ENCODE data around the gene GSTA2.
"Not testable (repeated sequence)": the region's sequence is repeated elsewhere in the genome, so short reads cannot be mapped to it uniquely, and the experiment has no call there.

GSTA2 gene

GRCh38 chr6:52707963-52708680 is 55.2 kb downstream of the GSTA2 start:
- Histone ChIP-seq H3K36me3 (ENCODE audit: low read length) (no peaks in the 10 kb centered on the region), H3F3A (ENCODE audit: insufficient read depth) (no peaks in the 10 kb centered on the region), H3K27ac (ENCODE audit: low read depth, low read length) (no peak overlapping the region), H3K9me2 (replicated peaks; ENCODE audit: insufficient read depth, low read length) (no peaks in the 10 kb centered on the region), H3K9me3 (ENCODE audit: insufficient read depth, low read length) (peaks cover 12% of the 10 kb centered on the region; the same call in 1 of the 2 replicates), H3K4me3 (ENCODE audit: insufficient read depth, low read length, poor library complexity, severe bottlenecking) (no peak overlapping the region), H4K20me1 (ENCODE audit: low read depth, low read length) (no peaks in the 10 kb centered on the region), H3K79me2 (ENCODE audit: insufficient read depth, low read length) (no peaks in the 10 kb centered on the region), H2AFZ (ENCODE audit: low read depth, low read length, severe bottlenecking) (no peak overlapping the region), H3K9ac (ENCODE audit: low read length) (no peak overlapping the region), H3K27me3 (ENCODE audit: low read length) (0 out of 2 replicates have a peak, but pooled peaks cover 6% of the 10 kb centered on the region), H3K4me2 (ENCODE audit: low read depth, low read length, poor library complexity, severe bottlenecking) (no peak overlapping the region)
- TF ChIP-seq CTCF (IDR thresholded peaks at IDR 0.05; ENCODE audit: insufficient read depth, low read length, poor library complexity, severe bottlenecking): no peak

- no peaks in the 10 kb centered on the region for H3K36me3 ChIP-seq (ENCODE audit: low read length)
- no peaks in the 10 kb centered on the region for H3F3A ChIP-seq (ENCODE audit: insufficient read depth)
- H3K9ac ChIP-seq (ENCODE audit: low read length): no peak overlapping the region
- H3K27me3 ChIP-seq (ENCODE audit: low read length): 0 out of 2 replicates have a peak, but pooled peaks cover 6% of the 10 kb centered on the region
- H3K9me3 ChIP-seq (ENCODE audit: insufficient read depth, low read length): peaks cover 12% of the 10 kb centered on the region; the same call in 1 of the 2 replicates
- TF ChIP-seq EZH2phosphoT487 (conservative IDR thresholded peaks at IDR 0.05; ENCODE audit: low read length) (no peak), CTCF (IDR thresholded peaks at IDR 0.05; ENCODE audit: insufficient read depth, low read length, poor library complexity, severe bottlenecking) (no peak)
- H3K4me3 ChIP-seq (ENCODE audit: insufficient read depth, low read length, poor library complexity, severe bottlenecking): no peak overlapping the region
- H3K4me2 ChIP-seq (ENCODE audit: low read depth, low read length, poor library complexity, severe bottlenecking): no peak overlapping the region
- no peaks in the 10 kb centered on the region for H4K20me1 ChIP-seq (ENCODE audit: low read depth, low read length)
- no peaks in the 10 kb centered on the region for H3K9me2 ChIP-seq (replicated peaks; ENCODE audit: insufficient read depth, low read length)
- no peaks in the 10 kb centered on the region for H3K79me2 ChIP-seq (ENCODE audit: insufficient read depth, low read length)
- no peak overlapping the region for H3K27ac ChIP-seq (ENCODE audit: low read depth, low read length)
- H2AFZ ChIP-seq (ENCODE audit: low read depth, low read length, severe bottlenecking): no peak overlapping the region
Measured at GRCh38 chr6:52706001-52706400, 57.3 kb downstream of the GSTA2 start.

- peaks cover 12% of the 10 kb centered on the region; the same call in 1 of the 2 replicates for H3K9me3 ChIP-seq (ENCODE audit: insufficient read depth, low read length)
- H3K27me3 ChIP-seq (ENCODE audit: low read length); H4K20me1 ChIP-seq (ENCODE audit: low read depth, low read length); H3K4me3 ChIP-seq (ENCODE audit: insufficient read depth, low read length, poor library complexity, severe bottlenecking); H3K27ac ChIP-seq (ENCODE audit: low read depth, low read length); H3K9ac ChIP-seq (ENCODE audit: low read length); H2AFZ ChIP-seq (ENCODE audit: low read depth, low read length, severe bottlenecking); H3F3A ChIP-seq (ENCODE audit: insufficient read depth); H3K4me2 ChIP-seq (ENCODE audit: low read depth, low read length, poor library complexity, severe bottlenecking); H3K36me3 ChIP-seq (ENCODE audit: low read length); H3K9me2 ChIP-seq (replicated peaks; ENCODE audit: insufficient read depth, low read length); H3K79me2 ChIP-seq (ENCODE audit: insufficient read depth, low read length): not testable (repeated sequence)
Measured at GRCh38 chr6:52704781-52705502, 58.3 kb downstream of the GSTA2 start.

GRCh38 chr6:52704060-52704459 is 59.2 kb downstream of the GSTA2 start:
- peaks cover 12% of the 10 kb centered on the region; the same call in 1 of the 2 replicates for H3K9me3 ChIP-seq (ENCODE audit: insufficient read depth, low read length)
- TF ChIP-seq EZH2phosphoT487 (conservative IDR thresholded peaks at IDR 0.05; ENCODE audit: low read length): no peak
- TF ChIP-seq CTCF (IDR thresholded peaks at IDR 0.05; ENCODE audit: insufficient read depth, low read length, poor library complexity, severe bottlenecking): no peak
- no peaks in the 10 kb centered on the region for H3F3A ChIP-seq (ENCODE audit: insufficient read depth)
- no peak overlapping the region for H3K4me3 ChIP-seq (ENCODE audit: insufficient read depth, low read length, poor library complexity, severe bottlenecking)
- H4K20me1 ChIP-seq (ENCODE audit: low read depth, low read length): no peaks in the 10 kb centered on the region
- no peaks in the 10 kb centered on the region for H3K36me3 ChIP-seq (ENCODE audit: low read length)
- no peaks in the 10 kb centered on the region for H3K79me2 ChIP-seq (ENCODE audit: insufficient read depth, low read length)
- H2AFZ ChIP-seq (ENCODE audit: low read depth, low read length, severe bottlenecking): no peak overlapping the region
- H3K9ac ChIP-seq (ENCODE audit: low read length): no peak overlapping the region
- no peak overlapping the region for H3K4me2 ChIP-seq (ENCODE audit: low read depth, low read length, poor library complexity, severe bottlenecking)
- H3K27ac ChIP-seq (ENCODE audit: low read depth, low read length): no peak overlapping the region
- no peaks in the 10 kb centered on the region for H3K9me2 ChIP-seq (replicated peaks; ENCODE audit: insufficient read depth, low read length)
- H3K27me3 ChIP-seq (ENCODE audit: low read length): 0 out of 2 replicates have a peak, but pooled peaks cover 6% of the 10 kb centered on the region
